ENCODE results near the gene GHRHR.

GHRHR gene

GRCh38 chr7:30963842-30964241, at the start of gene GHRHR:
Gene GHRHR (plus strand): TSS chr7:30963953. CDS start chr7:30964069, 116 bp downstream.
- DNase-seq (ENCODE audit: low read depth): no peak

- DNase-seq (ENCODE audit: low read depth): no peak
Observed at GRCh38 chr7:30914596-30914995, 49.2 kb upstream of the GHRHR start.

GRCh38 chr7:30915005-30915601, 48.6 kb upstream of the GHRHR start:
- no peak for DNase-seq (ENCODE audit: low read depth)

GRCh38 chr7:30915751-30916150, 48.0 kb upstream of the GHRHR start:
- DNase-seq (ENCODE audit: low read depth): no peak

- no peak for DNase-seq (ENCODE audit: low read depth)
Observed at GRCh38 chr7:30916255-30916654, 47.5 kb upstream of the GHRHR start.

GRCh38 chr7:30916767-30917166, 47.0 kb upstream of the GHRHR start:
- DNase-seq (ENCODE audit: low read depth): no peak

- no peak for DNase-seq (ENCODE audit: low read depth)
Observed at GRCh38 chr7:30917216-30917893, 46.4 kb upstream of the GHRHR start.

GRCh38 chr7:30918676-30919075, 45.1 kb upstream of the GHRHR start:
- DNase-seq (ENCODE audit: low read depth): no peak

- no peak for DNase-seq (ENCODE audit: low read depth)
Observed at GRCh38 chr7:30920021-30920583, 43.7 kb upstream of the GHRHR start.

- DNase-seq (ENCODE audit: low read depth): no peak
Observed at GRCh38 chr7:30920584-30921539, 42.9 kb upstream of the GHRHR start.

- DNase-seq (ENCODE audit: low read depth): no peak
Observed at GRCh38 chr7:30921540-30922401, 42.0 kb upstream of the GHRHR start.

- no peak for DNase-seq (ENCODE audit: low read depth)
Observed at GRCh38 chr7:30922596-30922995, 41.2 kb upstream of the GHRHR start.

- no peak for DNase-seq (ENCODE audit: low read depth)
Observed at GRCh38 chr7:30923009-30923773, 40.6 kb upstream of the GHRHR start.

- no peak for DNase-seq (ENCODE audit: low read depth)
Observed at GRCh38 chr7:30923774-30924413, 39.9 kb upstream of the GHRHR start.

GRCh38 chr7:30924624-30925023, 39.1 kb upstream of the GHRHR start:
- no peak for DNase-seq (ENCODE audit: low read depth)

GRCh38 chr7:30925117-30925516, 38.6 kb upstream of the GHRHR start:
- DNase-seq (ENCODE audit: low read depth): no peak

- DNase-seq (ENCODE audit: low read depth): no peak
Observed at GRCh38 chr7:30925913-30926312, 37.8 kb upstream of the GHRHR start.

- no peak for DNase-seq (ENCODE audit: low read depth)
Observed at GRCh38 chr7:30926313-30926712, 37.4 kb upstream of the GHRHR start.

- DNase-seq (ENCODE audit: low read depth): no peak
Observed at GRCh38 chr7:30927040-30927439, 36.7 kb upstream of the GHRHR start.

- DNase-seq (ENCODE audit: low read depth): no peak
Observed at GRCh38 chr7:30927559-30927958, 36.2 kb upstream of the GHRHR start.

Data from stimulated activated CD8-positive, alpha-beta memory T cell treated with anti-CD3 and anti-CD28 coated beads, Interleukin-4, amount 100 ng/mL, for 24 hours (primary cell).